WTC11 (cell line): Measurements from ENCODE around the gene CWC15. TPM values are rescaled to one million over a fixed set of nuclear protein-coding genes. Genes with fewer than 3 reads are reported as not detected.

Experiments used
- ATAC-seq: fragments of 200-7000 bp; cut with Tn5 transposase; 2 replicates; pipeline ENCODE4 v1.10.0; 2021; ENCODE audit warnings: mild to moderate bottlenecking, moderate library complexity
- CTCF ChIA-PET: fragments of 300-600 bp; sonication (Branson Sonifier 250); formaldehyde crosslinking; loops from one replicate; lab custom pipeline; 2021; ENCODE audit warnings: antibody characterized with exemption; lab: Charles Lee
- POLR2A ChIA-PET: fragments of 350-600 bp; sonication (Branson Sonifier 250); formaldehyde crosslinking; loops from one replicate; lab custom pipeline; 2021; ENCODE audit warnings: antibody characterized with exemption; lab: Charles Lee
- DNase-seq: peaks from one replicate; pipeline ENCODE4 v3.0.0; 2021; ENCODE audit warnings: low spot score
- H3K27ac Mint-ChIP-seq: 2 replicates; pipeline ENCODE4 v1.8.0; 2021; ENCODE audit warnings: mixed read lengths
- H3K27me3 Mint-ChIP-seq: 2 replicates; pipeline ENCODE4 v1.8.0; 2021; ENCODE audit warnings: low read depth, mild to moderate bottlenecking, moderate library complexity, mixed read lengths
- H3K36me3 Mint-ChIP-seq: 2 replicates; pipeline ENCODE4 v1.8.0; 2021; ENCODE audit warnings: mixed read lengths
- H3K4me1 Mint-ChIP-seq: 2 replicates; pipeline ENCODE4 v1.8.0; 2022; ENCODE audit warnings: mixed read lengths
- H3K4me3 Mint-ChIP-seq: 2 replicates; pipeline ENCODE4 v1.8.0; 2021; ENCODE audit warnings: mild to moderate bottlenecking, moderate library complexity, mixed read lengths
- H3K9me3 Mint-ChIP-seq: 2 replicates; pipeline ENCODE4 v1.8.0; 2021; ENCODE audit warnings: mixed read lengths
- ATF6 ChIP-seq: sonication (generic); formaldehyde crosslinking; IDR thresholded peaks from 2 replicates; pipeline ENCODE4 v1.8.1; 2023; ENCODE audit warnings: mild to moderate bottlenecking, missing genetic modification reagents
- CREB1 ChIP-seq: sonication (generic); formaldehyde crosslinking; IDR thresholded peaks from 2 replicates; pipeline ENCODE4 v1.8.0; 2023; ENCODE audit warnings: mild to moderate bottlenecking, missing genetic modification reagents
- CTCF ChIP-seq: fragments of 200-600 bp; IDR thresholded peaks from 2 replicates; pipeline ENCODE4 v1.8.0; 2022; ENCODE audit warnings: antibody characterized with exemption
- ETV6 ChIP-seq: sonication (generic); formaldehyde crosslinking; IDR thresholded peaks from 2 replicates; pipeline ENCODE4 v1.8.1; 2022; ENCODE audit warnings: mild to moderate bottlenecking, missing genetic modification reagents
- GABPB1 ChIP-seq: sonication (generic); formaldehyde crosslinking; IDR thresholded peaks from 2 replicates; pipeline ENCODE4 v1.8.1; 2023; ENCODE audit warnings: mild to moderate bottlenecking, missing genetic modification reagents
- GRHL2 ChIP-seq: fragments of 250-450 bp; sonication (Bioruptor Pico); IDR thresholded peaks from 2 replicates; pipeline ENCODE4 v1.8.0; 2022; ENCODE audit warnings: mild to moderate bottlenecking, moderate library complexity; ENCODE audit not compliant: insufficient replicate concordance, severe bottlenecking
- IRF1 ChIP-seq: sonication (generic); formaldehyde crosslinking; IDR thresholded peaks from 2 replicates; pipeline ENCODE4 v1.8.0; 2023; ENCODE audit warnings: missing genetic modification reagents
- IRF2 ChIP-seq: sonication (generic); formaldehyde crosslinking; IDR thresholded peaks from 2 replicates; pipeline ENCODE4 v1.8.0; 2022; ENCODE audit warnings: low read depth, missing genetic modification reagents, borderline replicate concordance
- KAT7 ChIP-seq: sonication (generic); formaldehyde crosslinking; IDR thresholded peaks from 2 replicates; pipeline ENCODE4 v1.8.1; 2023; ENCODE audit warnings: missing genetic modification reagents, mild to moderate bottlenecking, borderline replicate concordance
- NFE2L1 ChIP-seq: sonication (generic); formaldehyde crosslinking; IDR thresholded peaks from 2 replicates; pipeline ENCODE4 v1.8.1; 2023; ENCODE audit warnings: missing genetic modification reagents
- NFYB ChIP-seq: sonication (generic); formaldehyde crosslinking; conservative IDR thresholded peaks from 2 replicates; pipeline ENCODE4 v1.8.0; 2022; ENCODE audit warnings: low read depth, missing genetic modification reagents
- NR1H2 ChIP-seq: sonication (generic); formaldehyde crosslinking; IDR thresholded peaks from 2 replicates; pipeline ENCODE4 v1.9.0; 2021; ENCODE audit warnings: mild to moderate bottlenecking, moderate library complexity, missing genetic modification reagents
- OVOL2 ChIP-seq: fragments of 250-450 bp; sonication (Bioruptor Pico); IDR thresholded peaks from 2 replicates; pipeline ENCODE4 v1.9.0; 2021; ENCODE audit warnings: mild to moderate bottlenecking, borderline replicate concordance
- PREB ChIP-seq: sonication (generic); formaldehyde crosslinking; IDR thresholded peaks from 2 replicates; pipeline ENCODE4 v1.8.1; 2022; ENCODE audit warnings: mild to moderate bottlenecking, missing genetic modification reagents, moderate library complexity, borderline replicate concordance
- RELA ChIP-seq: sonication (generic); formaldehyde crosslinking; IDR thresholded peaks from 2 replicates; pipeline ENCODE4 v1.8.1; 2022; ENCODE audit warnings: missing genetic modification reagents, mild to moderate bottlenecking, borderline replicate concordance
- SMAD4 ChIP-seq: sonication (generic); formaldehyde crosslinking; IDR thresholded peaks from 2 replicates; pipeline ENCODE4 v1.8.0; 2022; ENCODE audit warnings: mild to moderate bottlenecking, missing genetic modification reagents
- SOX15 ChIP-seq: fragments of 250-450 bp; sonication (Bioruptor Pico); IDR thresholded peaks from 2 replicates; pipeline ENCODE4 v1.9.0; 2021; ENCODE audit warnings: mild to moderate bottlenecking
- TEAD4 ChIP-seq: sonication (generic); formaldehyde crosslinking; IDR thresholded peaks from 2 replicates; pipeline ENCODE4 v1.8.0; 2022; ENCODE audit warnings: mild to moderate bottlenecking, missing genetic modification reagents
- USF1 ChIP-seq: sonication (generic); formaldehyde crosslinking; IDR thresholded peaks from 2 replicates; pipeline ENCODE4 v1.8.0; 2022; ENCODE audit warnings: mild to moderate bottlenecking, missing genetic modification reagents
- ZNF138 ChIP-seq: sonication (generic); formaldehyde crosslinking; conservative IDR thresholded peaks from 2 replicates; pipeline ENCODE4 v1.8.1; 2022; ENCODE audit warnings: mild to moderate bottlenecking, moderate library complexity, missing genetic modification reagents
- ZNF219 ChIP-seq: sonication (generic); formaldehyde crosslinking; IDR thresholded peaks from 2 replicates; pipeline ENCODE4 v1.8.0; 2023; ENCODE audit warnings: missing genetic modification reagents, mild to moderate bottlenecking, borderline replicate concordance
- ZNF232 ChIP-seq: sonication (generic); formaldehyde crosslinking; IDR thresholded peaks from 2 replicates; pipeline ENCODE4 v1.8.0; 2022; ENCODE audit warnings: mild to moderate bottlenecking, missing genetic modification reagents
- ZNF281 ChIP-seq: sonication (generic); formaldehyde crosslinking; IDR thresholded peaks from 2 replicates; pipeline ENCODE4 v1.8.0; 2023; ENCODE audit warnings: mild to moderate bottlenecking, missing genetic modification reagents
- ZNF317 ChIP-seq: sonication (generic); formaldehyde crosslinking; IDR thresholded peaks from 2 replicates; pipeline ENCODE4 v1.8.1; 2023; ENCODE audit warnings: low read depth, mild to moderate bottlenecking, moderate library complexity, missing genetic modification reagents, borderline replicate concordance
- ZNF425 ChIP-seq: fragments of 250-450 bp; sonication (Bioruptor Pico); conservative IDR thresholded peaks from 2 replicates; pipeline ENCODE4 v1.9.0; 2021; ENCODE audit warnings: mild to moderate bottlenecking
- total RNA-seq: library from RNA; stranded (reverse); gene quantifications from 3 replicates; pipeline ENCODE4 v1.2.3, GENCODE V29; 2021

The CWC15 gene
- total RNA-seq, 1 experiment from 2014 or later = 49.4 TPM

GRCh38 chr11:95005642-95006041, 32.3 kb upstream of the CWC15 start:
- TF ChIP-seq GABPB1 (CRISPR knock-in tag) (no peak), IRF1 (CRISPR knock-in tag) (no peak), PREB (CRISPR knock-in tag) (no peak), ZNF138 (CRISPR knock-in tag) (no peak), NFE2L1 (CRISPR knock-in tag) (no peak), GRHL2 (CRISPR knock-in tag) (no peak), KAT7 (no peak), CREB1 (CRISPR knock-in tag) (no peak), RELA (CRISPR knock-in tag) (no peak), ETV6 (CRISPR knock-in tag) (no peak), ATF6 (CRISPR knock-in tag) (no peak), IRF2 (CRISPR knock-in tag) (no peak), OVOL2 (CRISPR knock-in tag) (no peak), ZNF317 (CRISPR knock-in tag) (no peak), TEAD4 (CRISPR knock-in tag) (no peak), SOX15 (CRISPR knock-in tag) (no peak), USF1 (CRISPR knock-in tag) (no peak), ZNF281 (no peak), NR1H2 (no peak)
- TF ChIP-seq, all 79 proteins: peak for 0
- Mint-ChIP-seq H3K27me3 (peaks cover 13% of the 10 kb centered on the region), H3K27ac (no peak overlapping the region), H3K4me1 (no peaks in the 10 kb centered on the region), H3K9me3 (peaks cover 8% of the 10 kb centered on the region; the same call in 1 of the 2 replicates), H3K36me3 (no peaks in the 10 kb centered on the region), H3K4me3 (no peak overlapping the region)
- ChIA-PET CTCF (no interaction called here), POLR2A (no interaction called here)
- DNase-seq (no peak), ATAC-seq (no peak)

- CTCF ChIA-PET = no interaction called here
- POLR2A ChIA-PET = no interaction called here
- Mint-ChIP-seq H3K4me1 (no peaks in the 10 kb centered on the region), H3K27me3 (peaks cover 7% of the 10 kb centered on the region), H3K9me3 (peaks cover 17% of the 10 kb centered on the region), H3K4me3 (no peak overlapping the region), H3K27ac (no peak overlapping the region), H3K36me3 (no peaks in the 10 kb centered on the region; the same call in 1 of the 2 replicates)
- ATAC-seq = no peak
- no peak for DNase-seq
- no peak for TF ChIP-seq ZNF425 (CRISPR knock-in tag)
- TF ChIP-seq ETV6 (CRISPR knock-in tag) = no peak
- TF ChIP-seq ZNF232 (CRISPR knock-in tag) = no peak
- TF ChIP-seq ZNF219 (CRISPR knock-in tag) = no peak
- no peak for TF ChIP-seq CTCF
- TF ChIP-seq NFYB (CRISPR knock-in tag) = no peak
- no peak for TF ChIP-seq SMAD4 (CRISPR knock-in tag)
Observed at GRCh38 chr11:95003716-95004115, 30.4 kb upstream of the CWC15 start.
